IPS-15b (cell line): Measurements from ENCODE around the gene MTHFD1.
"Not testable (repeated sequence)": the region's sequence is repeated elsewhere in the genome, so short reads cannot be mapped to it uniquely, and the experiment has no call there.

Experiments
- H3K27me3 ChIP-seq: one replicate; pipeline ENCODE4 v1.6.1; 2013; ENCODE audit warnings: low read length; ENCODE audit not compliant: control insufficient read depth, insufficient read depth
- H3K36me3 ChIP-seq: one replicate; pipeline ENCODE4 v1.6.1; 2013; ENCODE audit warnings: low read length; ENCODE audit not compliant: control insufficient read depth, insufficient read depth
- H3K4me1 ChIP-seq: one replicate; pipeline ENCODE4 v1.6.1; 2013; ENCODE audit warnings: mild to moderate bottlenecking, low read length; ENCODE audit not compliant: control insufficient read depth, insufficient read depth
- H3K4me3 ChIP-seq: one replicate; pipeline ENCODE4 v1.5.1; 2013; ENCODE audit warnings: low read depth, low read length
- H3K9ac ChIP-seq: one replicate; pipeline ENCODE4 v1.6.1; 2013; ENCODE audit warnings: low read depth, mild to moderate bottlenecking, low read length
- H3K9me3 ChIP-seq: one replicate; pipeline ENCODE4 v1.6.1; 2013; ENCODE audit warnings: mild to moderate bottlenecking, low read length; ENCODE audit not compliant: control insufficient read depth, insufficient read depth

The MTHFD1 gene

GRCh38 chr14:64387782-64388532 lies at the start of gene MTHFD1:
MTHFD1 (plus strand) TSS chr14:64388353; CDS start chr14:64388428, 75 bp downstream.
- H3K4me1 ChIP-seq: peaks cover 13% of the 10 kb centered on the region
- no peaks in the 10 kb centered on the region for H3K36me3 ChIP-seq
- peak within 1 kb of the TSS; percentile 88 for H3K4me3 ChIP-seq
- H3K9ac ChIP-seq: peak within 1 kb of the TSS; percentile 84
- no peaks in the 10 kb centered on the region for H3K9me3 ChIP-seq
- H3K27me3 ChIP-seq: no peaks in the 10 kb centered on the region

DNA sequence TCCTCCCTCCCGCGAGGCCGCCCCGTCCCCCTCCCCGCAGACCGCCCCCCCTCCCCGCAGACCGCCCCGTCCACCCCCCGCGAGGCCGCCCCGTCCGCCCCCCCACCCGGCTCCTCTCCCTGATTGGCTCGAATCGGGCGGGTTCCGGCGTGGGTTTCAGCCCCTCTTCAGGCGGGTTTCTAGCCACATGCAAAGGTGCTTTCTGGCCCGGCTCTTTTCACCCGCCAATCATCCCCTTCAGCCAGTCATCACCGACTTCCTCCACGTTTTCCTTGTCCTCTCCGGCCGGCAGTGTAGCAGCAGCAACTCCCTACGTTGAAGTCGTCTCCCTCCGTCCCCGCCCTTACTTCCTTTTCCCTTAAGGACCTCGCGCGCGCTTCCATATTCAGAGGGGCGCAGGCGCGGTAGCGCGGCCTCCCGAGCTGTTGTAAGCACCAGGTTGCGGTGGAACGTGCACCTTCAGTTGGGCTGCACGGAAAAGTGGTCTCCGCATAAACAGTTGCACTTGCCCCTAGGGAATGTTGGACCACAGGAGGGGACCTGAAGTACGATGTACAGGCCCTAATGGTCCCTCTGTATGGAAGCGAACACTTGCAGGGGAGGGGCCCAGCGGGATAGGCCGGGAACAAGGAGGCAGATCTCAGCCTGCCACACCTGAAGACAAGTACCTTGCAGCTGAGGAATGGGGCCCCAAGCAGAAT lies 49.4 kb upstream of the MTHFD1 start:
- no peaks in the 10 kb centered on the region for H3K36me3 ChIP-seq
- H3K27me3 ChIP-seq: no peaks in the 10 kb centered on the region
- peaks cover 9% of the 10 kb centered on the region for H3K9me3 ChIP-seq
- H3K9ac ChIP-seq: peak overlapping the region; percentile 9
- H3K4me3 ChIP-seq: peak overlapping the region; percentile 88
- peaks cover 8% of the 10 kb centered on the region for H3K4me1 ChIP-seq

GRCh38 chr14:64340560-64341196 lies 47.5 kb upstream of the MTHFD1 start:
- Histone ChIP-seq H3K4me1 (peaks cover 8% of the 10 kb centered on the region), H3K27me3 (no peaks in the 10 kb centered on the region), H3K9ac (no peak overlapping the region), H3K4me3 (no peak overlapping the region), H3K36me3 (no peaks in the 10 kb centered on the region), H3K9me3 (peaks cover 9% of the 10 kb centered on the region)

DNA sequence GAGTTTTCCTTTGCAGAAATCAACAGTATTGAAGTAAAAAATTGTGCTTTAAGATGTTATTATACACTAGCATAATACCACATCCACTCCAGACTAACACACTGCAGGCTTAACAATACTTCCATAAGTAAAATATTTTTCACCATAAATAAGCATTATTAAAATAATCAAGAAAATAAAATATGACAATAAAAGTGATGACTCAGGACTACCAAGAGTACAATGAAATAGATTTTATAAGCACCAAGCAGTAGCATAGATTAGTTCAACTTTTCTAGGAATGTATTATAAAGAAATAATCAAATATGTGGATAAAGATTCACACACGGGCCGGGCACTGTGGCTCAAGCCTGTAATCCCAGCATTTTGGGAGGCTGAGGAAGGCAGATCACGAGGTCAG lies 40.4 kb upstream of the MTHFD1 start:
- Histone ChIP-seq H3K9ac (no peak overlapping the region), H3K9me3 (no peaks in the 10 kb centered on the region), H3K4me1 (no peaks in the 10 kb centered on the region), H3K36me3 (no peaks in the 10 kb centered on the region), H3K4me3 (no peak overlapping the region), H3K27me3 (no peaks in the 10 kb centered on the region)

- Histone ChIP-seq H3K4me1 (no peaks in the 10 kb centered on the region), H3K9me3 (no peaks in the 10 kb centered on the region), H3K27me3 (no peaks in the 10 kb centered on the region), H3K9ac (no peak overlapping the region), H3K36me3 (no peaks in the 10 kb centered on the region), H3K4me3 (no peak overlapping the region)
Observed at GRCh38 chr14:64349741-64350490, 38.2 kb upstream of the MTHFD1 start.

DNA sequence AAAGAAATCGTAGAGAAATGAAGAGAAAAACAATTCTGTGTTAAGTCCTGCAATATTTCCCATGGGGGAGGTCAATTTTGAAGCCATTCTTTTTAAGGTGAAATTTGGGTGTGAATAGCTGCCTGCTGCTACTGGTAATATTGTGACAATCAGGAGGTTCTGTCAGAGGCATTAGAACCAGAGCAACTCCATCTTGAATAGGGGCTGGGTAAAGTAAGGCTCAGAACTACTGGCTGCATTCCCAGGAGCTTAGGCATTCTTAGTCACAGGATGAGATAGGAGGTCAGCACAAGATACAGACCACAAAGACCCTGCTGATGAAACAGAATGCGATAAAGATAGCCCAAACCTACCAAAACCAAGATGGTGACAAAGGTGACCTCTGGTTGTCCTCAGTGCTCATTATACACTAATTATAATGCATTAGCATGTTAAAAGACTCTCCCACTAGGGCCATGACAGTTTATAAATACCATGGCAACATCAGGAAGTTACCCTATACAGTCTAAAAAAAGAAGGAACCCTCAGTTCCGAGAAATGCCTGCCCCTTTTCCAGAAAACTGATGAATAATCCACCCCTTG lies 24.8 kb upstream of the MTHFD1 start:
- H3K36me3 ChIP-seq: no peaks in the 10 kb centered on the region
- no peak overlapping the region for H3K4me3 ChIP-seq
- no peak overlapping the region for H3K9ac ChIP-seq
- H3K27me3 ChIP-seq: no peaks in the 10 kb centered on the region
- no peaks in the 10 kb centered on the region for H3K4me1 ChIP-seq
- no peaks in the 10 kb centered on the region for H3K9me3 ChIP-seq

- no peaks in the 10 kb centered on the region for H3K4me1 ChIP-seq
- no peaks in the 10 kb centered on the region for H3K27me3 ChIP-seq
- no peaks in the 10 kb centered on the region for H3K9me3 ChIP-seq
- no peak overlapping the region for H3K9ac ChIP-seq
- no peak overlapping the region for H3K4me3 ChIP-seq
- no peaks in the 10 kb centered on the region for H3K36me3 ChIP-seq
Observed at GRCh38 chr14:64364907-64365306, 23.2 kb upstream of the MTHFD1 start.

GRCh38 chr14:64365358-64365889 lies 22.7 kb upstream of the MTHFD1 start:
- H3K4me3 ChIP-seq, H3K9ac ChIP-seq, H3K27me3 ChIP-seq, H3K4me1 ChIP-seq, H3K9me3 ChIP-seq, H3K36me3 ChIP-seq: not testable (repeated sequence)

GRCh38 chr14:64369201-64369600 lies 19.0 kb upstream of the MTHFD1 start:
- no peak overlapping the region for H3K9ac ChIP-seq
- H3K9me3 ChIP-seq: no peaks in the 10 kb centered on the region
- H3K27me3 ChIP-seq: no peaks in the 10 kb centered on the region
- H3K4me1 ChIP-seq: no peaks in the 10 kb centered on the region
- no peak overlapping the region for H3K4me3 ChIP-seq
- H3K36me3 ChIP-seq: no peaks in the 10 kb centered on the region

DNA sequence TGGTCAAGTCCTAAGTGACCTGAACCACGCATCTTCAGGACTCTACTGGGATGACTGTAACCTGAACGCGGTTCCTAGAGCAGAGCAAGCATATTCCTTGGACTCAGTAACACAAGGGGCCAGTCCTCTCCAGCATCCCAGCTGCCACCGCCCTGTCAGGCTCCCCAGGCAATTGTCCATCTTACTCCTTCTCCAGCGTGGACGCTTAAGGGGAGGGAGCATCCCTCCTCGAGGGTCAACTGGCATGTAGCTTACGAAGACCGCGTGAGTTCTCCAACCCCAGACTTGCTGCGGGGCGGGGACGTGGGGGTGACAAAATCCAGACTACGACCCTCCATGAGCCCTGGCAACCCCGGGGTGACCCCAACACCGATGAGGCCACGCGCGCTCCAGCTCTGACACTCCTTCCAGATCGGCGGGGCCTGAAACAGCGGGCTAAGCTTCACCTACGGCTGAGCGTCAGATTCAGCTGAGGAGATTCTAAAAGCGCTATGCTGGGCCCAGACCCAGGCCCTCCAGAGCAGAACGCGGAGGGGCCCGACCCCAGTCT lies 846 bp upstream of the MTHFD1 start:
- Histone ChIP-seq H3K4me1 (peaks cover 7% of the 10 kb centered on the region), H3K36me3 (no peaks in the 10 kb centered on the region)

More for the DNA sequence above, 846 bp upstream of the MTHFD1 start:
- no peaks in the 10 kb centered on the region for H3K9me3 ChIP-seq
- H3K4me3 ChIP-seq: peak overlapping the region; percentile 88
- H3K27me3 ChIP-seq: no peaks in the 10 kb centered on the region
- peak overlapping the region; percentile 84 for H3K9ac ChIP-seq
